Endothelial cell (in vitro differentiated cells): ENCODE measurements around the gene SLC49A4. TPM values are rescaled to one million over a fixed set of nuclear protein-coding genes. Genes with fewer than 3 reads are reported as not detected.

Experiments
- DNase-seq: peaks from one replicate; pipeline ENCODE4 v3.0.0; 2021; ENCODE audit warnings: low spot score
- H3K27ac Mint-ChIP-seq: one replicate; pipeline ENCODE4 v1.8.0; 2021; ENCODE audit warnings: mixed read lengths, inconsistent platforms; ENCODE audit not compliant: unreplicated experiment
- H3K27me3 Mint-ChIP-seq: one replicate; pipeline ENCODE4 v1.8.0; 2021; ENCODE audit warnings: mild to moderate bottlenecking, moderate library complexity, mixed read lengths, inconsistent platforms; ENCODE audit not compliant: unreplicated experiment
- H3K36me3 Mint-ChIP-seq: one replicate; pipeline ENCODE4 v1.8.0; 2021; ENCODE audit warnings: mild to moderate bottlenecking, low read depth, mixed read lengths, inconsistent platforms; ENCODE audit not compliant: unreplicated experiment
- H3K4me1 Mint-ChIP-seq: one replicate; pipeline ENCODE4 v1.8.0; 2021; ENCODE audit warnings: mild to moderate bottlenecking, mixed read lengths, inconsistent platforms; ENCODE audit not compliant: unreplicated experiment
- H3K4me3 Mint-ChIP-seq: one replicate; pipeline ENCODE4 v1.8.0; 2021; ENCODE audit warnings: mild to moderate bottlenecking, mixed read lengths, inconsistent platforms; ENCODE audit not compliant: unreplicated experiment
- H3K9me3 Mint-ChIP-seq: one replicate; pipeline ENCODE4 v1.8.0; 2021; ENCODE audit warnings: mixed read lengths, inconsistent platforms; ENCODE audit not compliant: unreplicated experiment
- total RNA-seq: library from RNA; stranded (reverse); fragmentation: NEBNext Ultra II Directional; extraction: Animal tissue kit (Norgen Biotek cat#: 25700); gene quantifications from one replicate; pipeline ENCODE4 v1.2.1, GENCODE V29; 2021; ENCODE audit not compliant: unreplicated experiment
- TF ChIP-seq, protein P1 (sequence below): fragments of 200-600 bp; sonication (generic); IDR thresholded peaks from one replicate; pipeline ENCODE4 v1.5.0; 2021; ENCODE audit warnings: antibody characterized with exemption; ENCODE audit not compliant: unreplicated experiment

SLC49A4 gene
- total RNA-seq, 1 donor from 2014 or later: 10.2 TPM

DNA sequence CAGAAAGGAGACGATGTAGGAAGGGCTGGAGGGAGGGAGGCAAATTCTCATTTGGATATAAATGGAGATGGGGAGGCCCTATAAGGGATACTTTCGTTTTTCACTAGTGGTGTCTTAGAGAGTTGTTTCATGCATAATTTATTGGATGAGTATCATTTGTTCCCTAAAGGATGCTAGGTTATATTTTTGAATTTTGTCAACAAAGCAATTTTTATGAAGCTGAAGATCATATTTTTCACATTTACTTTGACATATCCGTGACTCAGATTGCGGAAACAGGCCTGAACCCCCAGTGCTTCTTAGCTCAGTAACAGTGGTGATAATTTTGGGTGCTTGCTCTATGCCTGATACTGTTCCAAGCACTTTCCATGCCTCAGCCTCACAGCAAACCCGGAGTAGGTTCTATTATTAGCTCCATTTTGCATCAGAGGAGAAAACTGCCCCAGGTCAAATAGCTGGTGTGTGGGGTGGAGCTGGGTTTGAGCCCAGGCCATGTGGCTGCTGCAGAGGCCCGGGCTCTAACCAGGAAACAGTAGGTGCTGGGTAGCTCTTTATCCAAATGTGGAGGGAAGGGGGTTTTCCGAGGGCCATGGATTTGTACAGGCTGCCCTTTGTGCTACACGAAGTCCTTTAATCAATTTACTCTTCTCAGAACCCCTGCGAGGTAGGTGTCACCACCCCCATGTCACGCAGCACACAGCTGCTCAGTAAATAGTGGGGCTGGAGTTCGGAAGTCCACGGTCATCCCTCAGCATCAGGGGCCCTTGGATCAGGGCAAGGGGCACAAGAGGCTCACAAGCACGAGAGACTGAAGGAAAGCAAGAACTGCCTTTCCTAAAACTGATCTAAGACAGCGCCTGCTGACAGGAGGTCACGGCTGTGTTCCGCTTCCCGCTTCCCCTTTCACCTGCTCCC is 99.1 kb downstream of the SLC49A4 start:
- Mint-ChIP-seq H3K27ac (no peak overlapping the region), H3K4me3 (no peak overlapping the region), H3K9me3 (no peaks in the 10 kb centered on the region), H3K36me3 (no peaks in the 10 kb centered on the region), H3K4me1 (peaks cover 17% of the 10 kb centered on the region), H3K27me3 (no peaks in the 10 kb centered on the region)
- TF ChIP-seq, protein P1, sequence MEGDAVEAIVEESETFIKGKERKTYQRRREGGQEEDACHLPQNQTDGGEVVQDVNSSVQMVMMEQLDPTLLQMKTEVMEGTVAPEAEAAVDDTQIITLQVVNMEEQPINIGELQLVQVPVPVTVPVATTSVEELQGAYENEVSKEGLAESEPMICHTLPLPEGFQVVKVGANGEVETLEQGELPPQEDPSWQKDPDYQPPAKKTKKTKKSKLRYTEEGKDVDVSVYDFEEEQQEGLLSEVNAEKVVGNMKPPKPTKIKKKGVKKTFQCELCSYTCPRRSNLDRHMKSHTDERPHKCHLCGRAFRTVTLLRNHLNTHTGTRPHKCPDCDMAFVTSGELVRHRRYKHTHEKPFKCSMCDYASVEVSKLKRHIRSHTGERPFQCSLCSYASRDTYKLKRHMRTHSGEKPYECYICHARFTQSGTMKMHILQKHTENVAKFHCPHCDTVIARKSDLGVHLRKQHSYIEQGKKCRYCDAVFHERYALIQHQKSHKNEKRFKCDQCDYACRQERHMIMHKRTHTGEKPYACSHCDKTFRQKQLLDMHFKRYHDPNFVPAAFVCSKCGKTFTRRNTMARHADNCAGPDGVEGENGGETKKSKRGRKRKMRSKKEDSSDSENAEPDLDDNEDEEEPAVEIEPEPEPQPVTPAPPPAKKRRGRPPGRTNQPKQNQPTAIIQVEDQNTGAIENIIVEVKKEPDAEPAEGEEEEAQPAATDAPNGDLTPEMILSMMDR: no peak
- no peak for DNase-seq

DNA sequence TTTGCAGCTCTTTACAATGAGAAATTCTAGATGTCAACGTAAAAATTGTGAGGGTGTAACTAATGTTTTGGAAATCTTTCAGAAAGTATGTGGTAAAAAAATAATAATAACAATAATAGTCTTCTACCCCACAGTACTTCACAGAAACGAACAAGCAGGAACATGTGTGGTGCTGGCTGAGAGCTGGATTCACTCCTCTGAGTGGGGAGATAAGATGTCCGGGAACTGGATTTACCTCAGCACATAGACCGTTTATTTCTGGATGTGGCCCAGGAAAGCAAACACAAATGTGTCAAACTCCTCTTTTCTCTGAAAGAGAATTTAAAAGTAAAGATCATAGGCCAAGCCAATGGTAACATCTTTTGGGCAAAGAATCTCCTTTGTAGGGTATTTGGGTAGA is 103.4 kb downstream of the SLC49A4 start:
- TF ChIP-seq, protein P1: no peak
- DNase-seq: no peak
- no peak overlapping the region for H3K27ac Mint-ChIP-seq
- H3K4me1 Mint-ChIP-seq: peaks cover 5% of the 10 kb centered on the region
- H3K36me3 Mint-ChIP-seq: no peaks in the 10 kb centered on the region
- no peaks in the 10 kb centered on the region for H3K27me3 Mint-ChIP-seq
- no peak overlapping the region for H3K4me3 Mint-ChIP-seq
- no peaks in the 10 kb centered on the region for H3K9me3 Mint-ChIP-seq

- H3K4me3 Mint-ChIP-seq: no peak overlapping the region
These were observed 107.5 kb downstream of the SLC49A4 start for GRCh38 chr3:122902326-122902725.

GRCh38 chr3:122903171-122903570 is 108.3 kb downstream of the SLC49A4 start:
- no peaks in the 10 kb centered on the region for H3K4me1 Mint-ChIP-seq
- no peaks in the 10 kb centered on the region for H3K9me3 Mint-ChIP-seq
- H3K27me3 Mint-ChIP-seq: peaks cover 1% of the 10 kb centered on the region
- H3K36me3 Mint-ChIP-seq: no peaks in the 10 kb centered on the region
- no peak for DNase-seq
- H3K27ac Mint-ChIP-seq: no peak overlapping the region
- TF ChIP-seq, protein P1: no peak
- H3K4me3 Mint-ChIP-seq: no peak overlapping the region

More at GRCh38 chr3:122902326-122902725, 107.5 kb downstream of the SLC49A4 start:
- H3K9me3 Mint-ChIP-seq: no peaks in the 10 kb centered on the region
- H3K4me1 Mint-ChIP-seq: no peaks in the 10 kb centered on the region
- TF ChIP-seq, protein P1: no peak
- H3K36me3 Mint-ChIP-seq: no peaks in the 10 kb centered on the region
- peaks cover 1% of the 10 kb centered on the region for H3K27me3 Mint-ChIP-seq
- no peak overlapping the region for H3K27ac Mint-ChIP-seq
- no peak for DNase-seq

GRCh38 chr3:122907471-122907870 is 112.6 kb downstream of the SLC49A4 start:
- no peak overlapping the region for H3K27ac Mint-ChIP-seq
- H3K27me3 Mint-ChIP-seq: peaks cover 3% of the 10 kb centered on the region
- TF ChIP-seq, protein P1: no peak
- no peaks in the 10 kb centered on the region for H3K4me1 Mint-ChIP-seq
- no peaks in the 10 kb centered on the region for H3K36me3 Mint-ChIP-seq
- H3K9me3 Mint-ChIP-seq: no peaks in the 10 kb centered on the region
- H3K4me3 Mint-ChIP-seq: no peak overlapping the region
- no peak for DNase-seq
